Epithelial cell of prostate (primary cell): ENCODE results near the gene IL12RB1.
"Not testable (repeated sequence)": the region's sequence is repeated elsewhere in the genome, so short reads cannot be mapped to it uniquely, and the experiment has no call there.

Experiments
- DNase-seq: peaks from one replicate; pipeline ENCODE4 v3.0.0-alpha.2; 2011; ENCODE audit warnings: low read depth, low spot score
- H3K27ac ChIP-seq: fragments of 450-650 bp; 2 replicates; pipeline ENCODE4 v1.5.1; 2017; ENCODE audit warnings: mild to moderate bottlenecking

IL12RB1 gene

DNA sequence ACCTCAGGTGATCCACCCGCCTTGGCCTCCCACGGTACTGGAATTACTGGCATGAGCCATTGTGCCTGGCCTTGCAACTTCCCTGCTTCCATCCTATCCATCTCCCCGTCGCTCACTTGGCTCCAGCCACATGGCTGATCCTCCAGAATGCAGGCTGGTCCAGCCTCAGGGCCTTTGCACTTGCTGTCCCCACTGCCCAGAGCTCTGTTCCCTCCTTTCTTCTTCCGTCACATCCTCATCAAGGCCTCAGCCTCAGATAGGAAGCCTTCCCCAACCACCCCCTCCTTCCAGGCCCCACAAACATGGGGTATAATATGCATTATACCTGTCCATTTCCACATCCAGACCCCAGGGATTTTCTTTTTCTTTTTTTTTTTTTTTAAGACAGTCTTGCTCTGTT is 27.1 kb upstream of the IL12RB1 start:
- H3K27ac ChIP-seq, result no peak overlapping the region
- no peak for DNase-seq

DNA sequence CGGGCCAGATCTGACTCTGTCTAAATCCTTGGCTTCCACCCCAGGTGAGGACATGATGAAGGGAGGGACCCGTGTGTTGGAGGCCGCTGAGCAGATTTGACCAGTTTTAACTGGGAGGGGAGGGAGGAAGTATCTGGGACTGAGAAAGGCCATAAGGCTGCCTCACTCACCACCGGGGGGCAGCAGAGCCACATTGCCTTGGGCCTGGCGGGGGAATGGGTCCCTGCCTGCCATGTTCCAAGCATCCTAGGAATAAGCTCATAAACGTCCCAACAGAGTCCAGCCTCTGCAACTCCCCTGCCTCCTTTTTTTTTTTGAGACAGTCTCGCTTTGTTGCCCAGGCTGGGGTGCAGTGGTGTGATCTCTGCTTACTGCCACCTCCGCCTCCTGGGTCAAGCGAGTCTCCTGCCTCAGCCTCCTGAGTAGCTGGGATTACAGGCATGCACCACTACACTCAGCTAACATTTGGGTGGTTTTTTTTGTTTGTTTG is 26.3 kb upstream of the IL12RB1 start:
- no peak for DNase-seq
- no peak overlapping the region for H3K27ac ChIP-seq

DNA sequence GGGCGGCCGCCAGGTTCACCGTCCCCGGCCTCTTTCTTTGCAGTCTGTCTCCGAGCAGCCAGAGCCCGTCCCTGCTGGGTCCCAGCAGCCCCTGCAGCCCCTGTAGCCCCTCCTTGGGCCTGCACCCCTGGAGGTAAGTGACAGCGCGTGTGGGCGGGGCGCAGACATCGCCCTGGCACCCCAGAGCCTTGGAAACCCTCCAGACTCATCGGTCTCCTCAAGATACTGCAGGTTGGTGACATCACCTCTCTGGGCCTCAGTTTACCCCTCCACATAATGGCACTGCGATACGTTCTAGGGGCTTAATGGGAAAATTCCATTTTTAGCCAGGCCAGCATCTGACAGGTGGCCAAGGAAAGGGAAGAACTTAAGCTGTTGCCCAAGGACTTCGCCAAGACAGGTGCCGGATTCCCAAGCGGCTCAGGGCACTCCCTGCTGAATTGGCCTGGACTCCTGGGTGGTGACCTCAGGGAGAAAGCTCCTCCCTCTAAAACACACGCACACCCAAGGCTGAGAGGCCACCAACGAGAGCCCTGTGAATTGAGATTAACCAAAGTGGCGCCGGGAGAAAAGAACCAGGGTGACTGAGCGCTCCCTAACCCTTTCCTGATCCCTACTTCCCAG is 24.0 kb upstream of the IL12RB1 start:
- no peak overlapping the region for H3K27ac ChIP-seq
- no peak for DNase-seq

DNA sequence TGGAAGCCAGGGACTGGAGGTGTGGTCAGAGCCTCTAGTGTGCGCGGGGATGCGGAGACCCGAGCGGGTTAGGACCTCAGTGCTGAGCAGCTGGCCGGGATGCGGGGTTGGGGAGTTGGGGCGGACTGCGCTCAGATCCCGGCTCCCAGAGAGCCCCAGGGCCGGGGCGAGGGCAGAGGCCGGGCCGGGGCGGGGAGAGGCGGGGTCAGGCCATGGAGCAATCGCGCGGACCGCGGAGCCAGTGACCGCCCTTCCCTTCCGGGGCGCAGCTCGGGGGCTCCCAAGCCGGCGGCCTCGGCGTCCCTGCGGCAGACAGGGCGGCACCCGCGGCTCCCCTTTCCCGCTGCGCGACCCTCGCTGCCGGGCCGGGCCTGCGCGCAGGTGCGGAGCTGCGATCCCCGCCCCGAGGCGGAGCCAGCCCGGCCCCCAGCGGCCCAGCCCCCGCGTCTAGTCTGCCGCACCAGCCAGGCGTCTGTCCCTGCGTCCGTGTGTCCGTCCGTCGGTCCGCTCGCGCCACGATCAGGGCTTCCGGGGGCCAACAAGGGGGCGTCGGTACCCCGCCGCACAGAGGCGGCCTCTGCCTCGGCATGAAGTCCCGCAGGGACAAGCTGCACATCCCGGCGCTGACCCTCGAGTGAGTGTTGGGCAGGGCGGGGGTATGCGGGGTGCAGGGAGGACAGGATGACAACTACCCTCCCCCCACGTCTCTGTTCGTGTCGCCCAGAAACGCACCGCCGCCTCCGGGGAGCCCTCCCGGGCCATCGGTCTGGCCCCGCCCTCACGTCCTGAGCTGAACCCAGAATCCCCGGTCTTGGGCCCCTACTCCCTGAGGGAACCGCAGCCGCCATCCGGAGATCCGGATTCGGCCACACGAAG is 23.2 kb upstream of the IL12RB1 start:
- no peak overlapping the region for H3K27ac ChIP-seq
- DNase-seq, result no peak

DNA sequence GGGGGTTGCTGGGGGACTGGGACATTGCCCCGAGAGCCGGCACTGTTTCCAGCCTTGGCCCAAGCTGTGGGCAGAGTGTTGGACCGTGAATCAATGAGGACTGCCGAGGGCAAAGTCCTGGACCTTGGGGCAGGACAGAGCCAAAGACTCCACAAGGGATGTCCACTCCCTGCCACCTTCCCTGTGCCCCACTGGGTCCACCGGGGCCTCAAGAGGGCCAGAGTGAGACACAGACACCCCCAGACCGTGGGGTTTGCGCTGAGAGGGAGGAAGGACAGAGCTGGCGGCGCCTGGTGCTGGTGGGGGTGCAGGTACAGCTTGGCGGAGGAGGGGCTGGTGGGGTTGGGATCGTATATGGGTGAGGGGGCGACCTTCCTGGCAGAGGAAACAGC is 22.6 kb upstream of the IL12RB1 start:
- H3K27ac ChIP-seq, result no peak overlapping the region
- DNase-seq, result no peak

DNA sequence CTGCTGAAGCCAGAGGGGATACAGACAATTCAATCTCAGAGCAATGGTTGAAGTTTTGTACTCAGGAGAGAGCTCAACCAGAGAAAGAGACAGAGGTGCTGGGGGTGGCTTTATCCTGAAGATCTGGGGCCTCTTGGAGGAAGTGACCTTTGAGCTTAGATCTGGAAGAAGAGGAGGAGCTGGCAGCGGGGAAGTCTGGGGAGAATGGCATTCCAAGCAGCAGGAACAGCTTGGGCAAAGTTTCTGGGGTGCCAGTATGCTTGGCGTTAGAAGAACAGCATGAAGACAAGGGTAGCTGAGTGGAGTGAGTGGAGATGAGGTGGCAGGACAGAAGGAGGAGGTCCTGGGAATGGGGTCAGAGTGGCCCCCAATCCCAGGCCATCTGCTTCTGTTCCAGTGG is 22.2 kb upstream of the IL12RB1 start:
- H3K27ac ChIP-seq, result no peak overlapping the region

DNA sequence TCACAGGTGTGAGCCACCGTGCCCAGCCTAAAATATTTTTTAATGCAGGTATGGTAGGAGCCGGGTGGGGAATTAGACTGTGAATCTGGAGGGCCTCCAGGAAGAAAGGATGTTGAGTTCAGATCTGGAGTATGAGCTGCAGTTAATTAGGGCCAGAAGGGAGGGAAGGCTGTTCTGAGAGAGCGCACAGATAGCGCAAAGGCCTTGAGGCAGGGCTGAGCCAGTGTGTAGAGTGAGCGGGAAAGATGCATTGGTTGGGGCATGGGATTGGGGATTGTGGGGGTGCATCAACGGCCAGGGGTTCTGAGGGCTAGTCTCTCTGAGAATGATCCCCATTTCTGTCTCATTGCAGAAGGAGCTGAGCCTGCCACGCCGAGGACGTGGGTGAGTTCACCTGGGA is 20.5 kb upstream of the IL12RB1 start:
- H3K27ac ChIP-seq, result no peak overlapping the region
- DNase-seq, result no peak

More for the DNA sequence above, 22.2 kb upstream of the IL12RB1 start:
- no peak for DNase-seq

DNA sequence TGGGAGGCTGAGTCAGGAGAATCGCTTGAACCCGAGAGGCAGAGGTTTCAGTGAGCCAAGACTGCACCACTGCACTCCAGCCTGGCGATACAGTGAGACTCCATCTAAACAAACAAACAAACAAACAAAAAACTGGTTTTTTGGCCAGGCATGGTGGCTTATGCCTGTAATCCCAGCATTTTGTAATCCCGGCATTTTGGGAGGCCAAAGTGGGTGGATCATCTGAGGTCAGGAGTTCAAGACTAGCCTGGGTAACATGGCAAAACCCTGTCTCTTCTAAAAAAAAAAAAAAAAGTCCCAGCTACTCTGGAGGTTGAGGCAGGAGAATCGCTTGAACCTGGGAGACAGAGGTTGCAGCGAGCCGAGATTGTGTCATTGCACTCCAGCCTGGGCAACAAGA is 18.5 kb upstream of the IL12RB1 start:
- not testable (repeated sequence) for H3K27ac ChIP-seq, DNase-seq

DNA sequence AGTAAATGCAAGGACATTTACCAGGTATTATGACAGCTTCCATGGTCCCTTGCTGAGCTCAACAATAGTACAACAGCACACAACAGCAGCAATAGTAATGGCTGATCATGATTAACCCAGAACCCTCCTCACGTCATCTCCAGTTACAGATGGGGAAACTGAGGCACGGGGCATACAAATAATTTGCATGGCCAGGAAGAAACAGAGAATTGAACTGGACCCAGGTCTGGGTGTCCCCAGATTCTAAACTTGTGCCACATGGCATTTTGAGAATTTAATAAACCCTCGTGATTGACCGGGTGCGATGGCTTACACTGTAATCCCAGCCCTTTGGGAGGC is 18.0 kb upstream of the IL12RB1 start:
- no peak for DNase-seq
- no peak overlapping the region for H3K27ac ChIP-seq

DNA sequence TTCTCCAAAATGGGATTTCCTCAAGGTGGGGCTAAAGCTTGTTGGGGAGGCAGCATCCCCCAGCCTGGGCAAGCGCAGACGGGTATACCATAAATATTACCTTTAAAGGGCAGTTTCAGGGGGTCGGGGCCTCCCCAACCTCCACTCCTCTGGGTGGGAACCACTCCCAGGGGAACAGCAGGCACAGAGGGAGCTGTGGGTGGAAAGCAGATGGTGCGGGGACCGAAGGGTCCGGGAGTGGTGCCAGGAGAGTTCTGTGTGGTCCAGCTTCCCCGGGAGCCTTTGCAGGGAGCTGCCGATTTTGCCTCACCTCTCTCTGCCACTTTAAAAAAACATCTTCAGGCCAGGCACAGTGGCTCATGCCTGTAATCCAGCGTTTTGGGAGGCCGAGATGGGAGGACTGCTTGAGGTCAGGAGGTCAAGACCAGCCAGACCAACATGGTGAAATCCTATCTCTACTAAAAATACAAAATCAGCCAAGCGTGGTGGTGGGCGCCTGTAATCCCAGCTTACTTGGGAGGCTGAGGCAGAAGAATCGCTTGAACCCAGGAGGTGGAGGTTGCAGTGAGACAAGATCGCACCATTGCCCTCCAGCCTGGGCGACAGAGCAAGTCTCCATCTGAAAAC is 16.3 kb upstream of the IL12RB1 start:
- no peak overlapping the region for H3K27ac ChIP-seq
- DNase-seq, result no peak

DNA sequence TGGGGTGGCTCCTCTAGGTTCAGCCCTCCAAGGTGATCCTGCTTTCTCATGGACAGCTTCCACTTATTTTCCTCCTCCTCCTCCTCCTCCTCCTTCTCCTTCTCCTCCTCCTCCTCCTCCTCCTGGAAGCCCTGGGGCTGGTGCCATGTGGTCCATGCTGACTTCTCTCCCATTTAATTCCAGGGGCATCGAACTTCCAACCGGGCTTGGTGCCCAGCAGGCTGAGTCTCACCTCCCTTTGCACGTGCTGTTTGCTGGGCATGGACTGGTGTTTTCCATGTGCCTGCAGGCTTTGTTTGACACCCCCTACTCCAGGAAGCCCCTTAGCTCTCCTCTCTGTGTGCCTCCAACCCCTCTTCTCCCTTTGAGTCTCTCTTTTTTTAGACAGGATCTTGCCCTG is 14.5 kb upstream of the IL12RB1 start:
- H3K27ac ChIP-seq, result no peak overlapping the region
- no peak for DNase-seq

DNA sequence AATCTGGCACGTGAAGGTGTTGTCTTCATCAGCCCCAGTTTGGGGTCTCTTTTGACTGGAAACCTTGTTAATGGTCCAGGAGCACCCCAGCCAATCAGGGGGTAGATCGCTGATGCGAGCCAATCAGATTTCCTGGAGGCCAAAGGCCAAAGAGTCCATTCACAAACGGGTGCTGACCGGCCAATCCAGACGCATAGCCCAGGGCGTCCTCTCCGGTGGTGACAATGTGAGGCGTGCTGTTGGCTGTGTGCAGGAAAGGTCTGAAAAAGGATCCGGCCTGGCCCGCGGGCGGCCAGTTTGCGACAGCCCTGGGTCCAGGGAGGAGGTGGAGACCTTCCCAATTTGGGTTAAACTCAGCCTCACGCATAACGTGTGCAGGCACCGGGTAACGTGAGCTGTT is 14.0 kb upstream of the IL12RB1 start:
- no peak for DNase-seq
- H3K27ac ChIP-seq, result no peak overlapping the region

DNA sequence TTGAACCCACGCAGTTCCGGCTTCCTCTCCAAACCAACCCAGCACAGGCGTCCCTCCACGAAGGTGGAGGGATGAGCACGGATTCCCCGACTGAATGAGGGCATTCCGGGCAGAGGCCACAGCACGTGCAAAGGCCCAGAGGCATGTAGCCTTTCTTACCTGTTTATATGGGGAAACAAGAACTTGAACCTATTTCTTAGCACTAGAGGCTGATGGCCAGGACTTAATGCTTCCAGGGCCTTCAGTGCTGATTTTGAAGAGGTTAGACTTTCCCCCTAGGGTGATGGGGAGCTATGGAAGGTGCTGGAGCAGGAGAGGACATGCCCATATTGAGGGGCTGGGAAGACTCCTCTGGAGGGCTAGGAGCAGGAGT is 12.9 kb upstream of the IL12RB1 start:
- no peak overlapping the region for H3K27ac ChIP-seq
- DNase-seq, result no peak

DNA sequence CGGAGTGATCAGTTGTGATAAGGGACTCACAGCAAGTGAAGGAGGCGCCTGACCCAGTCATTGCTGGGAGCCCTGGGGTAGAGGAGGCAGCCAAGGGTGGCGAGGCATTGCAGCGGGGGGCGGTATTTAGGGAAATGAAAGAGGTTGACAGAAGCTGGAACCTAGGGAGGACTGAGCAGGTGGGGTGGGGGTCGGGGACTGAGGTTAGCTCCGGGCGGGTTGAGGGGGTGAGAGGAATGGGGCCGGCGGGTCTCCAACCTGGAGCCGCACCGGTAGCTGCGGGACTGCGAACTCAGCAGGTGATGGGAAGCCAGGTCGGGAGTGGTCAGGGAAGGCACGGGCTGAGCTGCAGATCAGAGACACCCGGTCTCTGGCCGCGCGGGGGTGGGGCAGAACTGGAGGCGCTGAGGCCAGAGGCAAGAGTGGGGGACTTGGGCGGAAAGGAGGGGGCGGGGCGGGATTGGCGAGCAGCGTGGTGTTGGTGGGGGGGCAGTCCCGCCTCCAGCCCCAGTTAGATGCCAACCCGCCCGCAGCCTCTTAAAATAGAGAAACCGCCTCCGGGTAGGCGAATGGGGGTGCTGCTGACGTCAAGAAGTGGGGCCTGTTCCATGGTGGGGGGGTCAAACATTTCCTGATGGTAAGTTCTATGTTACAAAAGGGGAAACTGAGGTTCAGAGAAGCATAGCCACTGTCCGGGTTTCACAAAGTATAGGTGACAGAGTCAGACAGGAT is 12.3 kb upstream of the IL12RB1 start:
- no peak overlapping the region for H3K27ac ChIP-seq
- DNase-seq, result no peak

DNA sequence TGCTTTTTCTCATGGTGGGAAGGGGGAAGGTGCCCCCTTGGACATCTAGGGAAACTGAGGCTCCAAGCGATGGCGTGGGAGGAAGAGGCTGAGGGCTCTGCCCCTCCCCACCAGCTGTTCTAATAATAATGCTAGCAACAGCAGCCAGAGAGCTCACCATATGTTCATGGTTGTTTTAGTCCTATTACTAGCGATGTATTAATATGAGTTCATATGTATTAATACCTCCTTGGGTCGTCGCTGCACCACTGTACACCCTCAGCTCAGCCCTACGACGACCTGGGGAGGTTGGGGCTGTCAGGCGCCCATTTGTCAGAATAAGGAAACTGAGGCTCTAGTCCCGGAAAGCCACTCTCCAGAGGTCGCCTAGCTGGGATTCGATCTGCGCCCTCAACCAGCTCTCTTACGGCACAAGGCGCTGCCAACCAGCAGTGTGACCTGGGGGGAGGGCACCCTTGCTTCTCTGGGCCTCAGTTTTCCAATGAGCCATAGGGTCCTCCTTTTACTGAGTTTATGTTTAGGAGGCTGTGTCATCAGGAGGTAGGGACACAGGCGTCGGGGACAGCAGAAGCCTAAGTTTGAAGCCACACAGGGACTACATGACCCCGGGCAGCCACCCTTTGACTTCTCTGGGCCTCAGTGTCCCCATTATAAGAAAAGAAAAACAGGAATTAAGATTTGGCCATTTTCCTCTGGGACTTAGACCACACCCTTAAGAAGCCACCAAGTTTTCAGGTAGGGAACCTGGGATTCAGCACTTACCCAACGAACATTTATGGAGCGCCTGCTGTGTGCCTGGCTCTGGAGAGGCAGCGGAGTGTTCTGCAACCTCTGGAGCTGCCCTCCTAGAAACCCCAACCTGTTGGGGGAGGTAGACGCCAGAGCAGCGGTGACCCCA is 11.5 kb upstream of the IL12RB1 start:
- DNase-seq, result no peak
- no peak overlapping the region for H3K27ac ChIP-seq

DNA sequence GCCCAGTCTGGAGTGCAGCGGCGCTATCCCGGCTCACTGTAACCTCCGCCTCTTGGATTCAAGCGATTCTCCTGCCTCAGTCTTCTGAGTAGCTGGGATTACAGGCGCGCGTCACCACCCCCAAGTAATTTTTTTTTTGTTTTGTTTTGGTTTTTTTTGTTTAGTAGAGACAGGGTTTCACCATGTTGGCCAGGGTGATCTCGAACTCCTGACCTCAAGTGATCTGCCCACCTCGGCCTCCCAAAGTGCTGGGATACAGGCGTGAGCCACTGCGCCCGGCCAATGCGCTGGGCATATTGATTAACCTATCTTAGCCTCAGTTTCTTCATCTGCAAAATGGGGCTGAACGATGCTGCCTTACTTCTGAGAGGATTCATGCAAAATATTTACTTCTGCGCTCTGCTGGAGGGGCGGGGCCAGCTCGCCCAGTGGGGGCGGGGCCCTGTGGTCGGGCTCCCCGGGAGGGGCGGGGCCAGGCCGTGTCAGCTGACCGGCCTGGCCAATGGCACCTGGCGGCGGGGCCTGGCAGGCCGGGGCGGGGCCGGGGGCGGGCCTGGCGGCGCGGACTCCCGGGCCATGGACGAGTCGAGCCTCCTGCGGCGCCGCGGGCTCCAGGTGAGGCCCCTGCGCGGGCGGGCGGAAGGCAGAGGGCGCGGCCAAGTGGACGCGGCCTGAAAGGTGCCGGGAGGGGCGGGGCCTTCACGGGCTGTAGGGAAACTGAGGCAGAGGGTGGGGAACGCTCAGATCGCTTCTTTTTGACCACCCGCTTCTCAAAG is 10.7 kb upstream of the IL12RB1 start, which contains the start of gene MAST3:
TSS of gene MAST3 (plus strand) at position 562 of the 776 bp plus-strand sequence. CDS start at position 577, 15 bp downstream.
- no peak within 1 kb of the TSS for H3K27ac ChIP-seq
- DNase-seq, result no peak

DNA sequence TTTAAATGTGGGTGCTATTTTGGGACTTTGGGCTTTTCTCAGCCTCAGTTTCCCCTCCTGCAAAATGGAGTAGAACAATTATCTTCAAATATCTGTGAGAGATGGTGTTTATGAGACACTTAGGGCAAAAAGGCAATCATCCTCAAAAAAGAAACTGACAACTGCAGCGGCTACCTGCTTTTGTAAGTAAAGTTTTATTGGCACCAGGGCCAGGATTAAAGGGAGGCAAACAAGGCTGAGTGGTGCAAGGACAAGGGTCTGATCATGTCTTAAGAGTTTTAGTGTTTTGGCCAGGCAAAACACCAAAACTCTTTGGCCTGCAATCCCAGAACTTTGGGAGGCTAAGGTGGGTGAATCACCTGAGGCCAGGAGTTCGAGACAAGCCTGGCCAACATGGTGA is 9.5 kb upstream of the IL12RB1 start:
- H3K27ac ChIP-seq, result no peak overlapping the region
- DNase-seq, result no peak

DNA sequence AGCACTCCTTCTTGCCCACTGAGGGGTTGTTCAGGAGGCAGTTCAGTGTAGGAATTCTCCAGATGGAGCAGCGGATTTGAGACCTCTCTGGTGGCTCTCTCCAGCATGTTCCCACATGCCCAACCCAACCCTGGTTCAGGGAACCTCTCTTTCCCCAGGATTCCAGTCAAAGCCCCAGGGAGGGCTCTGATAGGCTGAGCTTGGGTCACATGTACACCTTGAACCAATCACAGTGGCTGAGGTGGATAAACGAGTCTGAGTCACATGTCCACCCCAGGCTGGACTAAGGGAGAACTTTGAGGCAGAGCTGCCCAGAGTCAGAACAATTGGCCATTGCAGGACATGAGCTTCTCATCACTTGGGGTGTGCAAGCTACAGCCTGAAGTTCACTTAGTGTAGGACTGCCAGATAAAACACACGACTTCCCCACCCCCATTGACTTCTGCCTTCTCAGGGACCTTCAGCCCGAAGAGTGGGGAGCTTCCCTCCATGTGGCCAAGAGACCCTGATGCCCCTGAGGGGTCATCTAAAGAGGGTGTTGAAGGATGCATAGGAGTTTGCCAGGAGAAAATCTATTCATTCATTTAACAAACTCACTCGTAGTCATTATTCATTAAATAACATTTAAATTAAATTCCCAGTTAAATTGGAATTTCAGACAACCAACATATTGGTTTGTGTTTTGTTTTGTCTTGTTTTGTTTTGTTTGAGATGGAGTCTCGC is 6.9 kb upstream of the IL12RB1 start:
- DNase-seq, result no peak

More for the DNA sequence above, 6.9 kb upstream of the IL12RB1 start:
- H3K27ac ChIP-seq, result no peak overlapping the region
